Kasumi-1 (cell line): Measurements from ENCODE around the gene CD209.
"Not testable (repeated sequence)": the region's sequence is repeated elsewhere in the genome, so short reads cannot be mapped to it uniquely, and the experiment has no call there.

Experiments
- DNase-seq, 2 experiments: peaks; one replicate each; lab custom pipeline; 2025; lab: John Stamatoyannopoulos, UW

Gene CD209

GRCh38 chr19:7767487-7767886, 20.2 kb upstream of the CD209 start:
- DNase-seq, result no peak

- no peak for DNase-seq
Measured at GRCh38 chr19:7766535-7766934, 19.2 kb upstream of the CD209 start.

- DNase-seq, result not testable (repeated sequence)
Measured at GRCh38 chr19:7765043-7765442, 17.7 kb upstream of the CD209 start.

GRCh38 chr19:7764157-7764556, 16.8 kb upstream of the CD209 start:
- not testable (repeated sequence) for DNase-seq

- DNase-seq, result no peak
Measured at GRCh38 chr19:7763696-7764095, 16.4 kb upstream of the CD209 start.

GRCh38 chr19:7762719-7763293, 15.5 kb upstream of the CD209 start, which contains the start of gene CLEC4M:
Gene CLEC4M (plus strand): TSS chr19:7763243. CDS start chr19:7763267, 24 bp downstream.
- no peak for DNase-seq

GRCh38 chr19:7759156-7759555, 11.8 kb upstream of the CD209 start:
- DNase-seq, result no peak

- DNase-seq, result no peak
Measured at GRCh38 chr19:7757358-7757757, 10.0 kb upstream of the CD209 start.

GRCh38 chr19:7756258-7756657, 8.9 kb upstream of the CD209 start:
- DNase-seq, result no peak

- DNase-seq, result no peak
Measured at GRCh38 chr19:7751157-7751783, 3.9 kb upstream of the CD209 start.

- no peak for DNase-seq
Measured at GRCh38 chr19:7748756-7749155, 1.4 kb upstream of the CD209 start.

- DNase-seq, result no peak
Measured at GRCh38 chr19:7748171-7748570, 837 bp upstream of the CD209 start.

- DNase-seq, result not testable (repeated sequence)
Measured at GRCh38 chr19:7746306-7746705, 1.0 kb downstream of the CD209 start.

- DNase-seq, result no peak
Measured at GRCh38 chr19:7744871-7745650, 2.3 kb downstream of the CD209 start.

- no peak for DNase-seq
Measured at GRCh38 chr19:7744199-7744786, 3.0 kb downstream of the CD209 start.

- no peak for DNase-seq
Measured at GRCh38 chr19:7743425-7743841, 3.9 kb downstream of the CD209 start.

GRCh38 chr19:7742991-7743390, 4.3 kb downstream of the CD209 start:
- no peak for DNase-seq

GRCh38 chr19:7742575-7742974, 4.8 kb downstream of the CD209 start:
- no peak for DNase-seq

- no peak for DNase-seq
Measured at GRCh38 chr19:7740682-7741054, 6.7 kb downstream of the CD209 start.

- no peak for DNase-seq
Measured at GRCh38 chr19:7739801-7740681, 7.3 kb downstream of the CD209 start.

- no peak for DNase-seq
Measured at GRCh38 chr19:7739211-7739755, 8.1 kb downstream of the CD209 start.

- DNase-seq, result no peak
Measured at GRCh38 chr19:7738023-7738422, 9.3 kb downstream of the CD209 start.
